Activated naive CD8-positive, alpha-beta T cell (primary cell): Measurements from ENCODE around the gene TULP1.
"Not testable (repeated sequence)": the region's sequence is repeated elsewhere in the genome, so short reads cannot be mapped to it uniquely, and the experiment has no call there.

Source experiments
- H3K27ac Mint-ChIP-seq: one replicate; pipeline ENCODE4 v1.8.0; 2021; ENCODE audit warnings: mixed read lengths
- H3K27me3 Mint-ChIP-seq: one replicate; pipeline ENCODE4 v1.8.0; 2021; ENCODE audit warnings: mixed read lengths
- H3K36me3 Mint-ChIP-seq: one replicate; pipeline ENCODE4 v1.8.0; 2021; ENCODE audit warnings: mixed read lengths
- H3K4me1 Mint-ChIP-seq: one replicate; pipeline ENCODE4 v1.8.0; 2021; ENCODE audit warnings: low read depth, mixed read lengths
- H3K4me3 Mint-ChIP-seq: one replicate; pipeline ENCODE4 v1.8.0; 2021; ENCODE audit warnings: mild to moderate bottlenecking, mixed read lengths
- H3K9me3 Mint-ChIP-seq: one replicate; pipeline ENCODE4 v1.8.0; 2021; ENCODE audit warnings: low read depth, mixed read lengths

Gene TULP1

GRCh38 chr6:35512740-35513139 lies at the start of gene TULP1:
TULP1 (minus strand) TSS chr6:35512896; CDS start chr6:35512858, 38 bp downstream.
- Mint-ChIP-seq H3K4me3 (no peak within 1 kb of the TSS), H3K9me3 (no peaks in the 10 kb centered on the region), H3K27me3 (peaks cover 2% of the 10 kb centered on the region), H3K36me3 (no peaks in the 10 kb centered on the region), H3K27ac (no peak within 1 kb of the TSS), H3K4me1 (peaks cover 3% of the 10 kb centered on the region)

GRCh38 chr6:35562060-35562459 lies 49.4 kb upstream of the TULP1 start:
- Mint-ChIP-seq H3K27me3 (no peaks in the 10 kb centered on the region), H3K9me3 (no peaks in the 10 kb centered on the region), H3K27ac (no peak overlapping the region), H3K36me3 (no peaks in the 10 kb centered on the region), H3K4me3 (no peak overlapping the region), H3K4me1 (peaks cover 5% of the 10 kb centered on the region)

GRCh38 chr6:35561113-35561512 lies 48.4 kb upstream of the TULP1 start:
- Mint-ChIP-seq H3K36me3 (no peaks in the 10 kb centered on the region), H3K4me3 (no peak overlapping the region), H3K27me3 (no peaks in the 10 kb centered on the region), H3K27ac (no peak overlapping the region), H3K9me3 (no peaks in the 10 kb centered on the region), H3K4me1 (no peaks in the 10 kb centered on the region)

- H3K4me3 Mint-ChIP-seq = no peak overlapping the region
- H3K27me3 Mint-ChIP-seq = no peaks in the 10 kb centered on the region
- no peak overlapping the region for H3K27ac Mint-ChIP-seq
- H3K36me3 Mint-ChIP-seq = no peaks in the 10 kb centered on the region
- no peaks in the 10 kb centered on the region for H3K4me1 Mint-ChIP-seq
- H3K9me3 Mint-ChIP-seq = no peaks in the 10 kb centered on the region
Measured at GRCh38 chr6:35558571-35558970, 45.9 kb upstream of the TULP1 start.

GRCh38 chr6:35557239-35557638 lies 44.5 kb upstream of the TULP1 start:
- Mint-ChIP-seq H3K27ac (no peak overlapping the region), H3K27me3 (no peaks in the 10 kb centered on the region), H3K4me3 (no peak overlapping the region), H3K36me3 (no peaks in the 10 kb centered on the region), H3K9me3 (no peaks in the 10 kb centered on the region), H3K4me1 (no peaks in the 10 kb centered on the region)

GRCh38 chr6:35554811-35555210 lies 42.1 kb upstream of the TULP1 start:
- H3K27ac Mint-ChIP-seq = no peak overlapping the region
- H3K36me3 Mint-ChIP-seq = peaks cover 3% of the 10 kb centered on the region
- no peak overlapping the region for H3K4me3 Mint-ChIP-seq
- no peaks in the 10 kb centered on the region for H3K27me3 Mint-ChIP-seq
- peaks cover 2% of the 10 kb centered on the region for H3K4me1 Mint-ChIP-seq
- H3K9me3 Mint-ChIP-seq = peaks cover 5% of the 10 kb centered on the region

- Mint-ChIP-seq H3K36me3 (peaks cover 3% of the 10 kb centered on the region), H3K27me3 (no peaks in the 10 kb centered on the region), H3K9me3 (peaks cover 5% of the 10 kb centered on the region), H3K27ac (no peak overlapping the region), H3K4me3 (no peak overlapping the region), H3K4me1 (peaks cover 2% of the 10 kb centered on the region)
Measured at GRCh38 chr6:35553315-35553714, 40.6 kb upstream of the TULP1 start.

GRCh38 chr6:35552285-35552917 lies 39.7 kb upstream of the TULP1 start:
- Mint-ChIP-seq H3K36me3 (peaks cover 3% of the 10 kb centered on the region), H3K9me3 (peaks cover 5% of the 10 kb centered on the region), H3K4me3 (no peak overlapping the region), H3K27ac (no peak overlapping the region), H3K27me3 (no peaks in the 10 kb centered on the region), H3K4me1 (peaks cover 2% of the 10 kb centered on the region)

- H3K36me3 Mint-ChIP-seq = peaks cover 3% of the 10 kb centered on the region
- no peak overlapping the region for H3K4me3 Mint-ChIP-seq
- H3K9me3 Mint-ChIP-seq = peaks cover 5% of the 10 kb centered on the region
- no peaks in the 10 kb centered on the region for H3K27me3 Mint-ChIP-seq
- no peak overlapping the region for H3K27ac Mint-ChIP-seq
- H3K4me1 Mint-ChIP-seq = peaks cover 2% of the 10 kb centered on the region
Measured at GRCh38 chr6:35550437-35550836, 37.7 kb upstream of the TULP1 start.

GRCh38 chr6:35547676-35548075 lies 35.0 kb upstream of the TULP1 start:
- Mint-ChIP-seq H3K9me3 (peaks cover 5% of the 10 kb centered on the region), H3K36me3 (peaks cover 3% of the 10 kb centered on the region), H3K27ac (no peak overlapping the region), H3K4me1 (peaks cover 2% of the 10 kb centered on the region), H3K27me3 (no peaks in the 10 kb centered on the region), H3K4me3 (no peak overlapping the region)

- Mint-ChIP-seq H3K27me3 (no peaks in the 10 kb centered on the region), H3K4me3 (no peak overlapping the region), H3K4me1 (no peaks in the 10 kb centered on the region), H3K36me3 (peaks cover 2% of the 10 kb centered on the region), H3K27ac (no peak overlapping the region), H3K9me3 (peaks cover 6% of the 10 kb centered on the region)
Measured at GRCh38 chr6:35544769-35545361, 32.2 kb upstream of the TULP1 start.

GRCh38 chr6:35543459-35544193 lies 30.9 kb upstream of the TULP1 start:
- Mint-ChIP-seq H3K4me3 (no peak overlapping the region), H3K4me1 (no peaks in the 10 kb centered on the region), H3K27me3 (no peaks in the 10 kb centered on the region), H3K36me3 (peaks cover 2% of the 10 kb centered on the region), H3K27ac (no peak overlapping the region), H3K9me3 (peaks cover 6% of the 10 kb centered on the region)

GRCh38 chr6:35541836-35542235 lies 29.1 kb upstream of the TULP1 start:
- peaks cover 2% of the 10 kb centered on the region for H3K36me3 Mint-ChIP-seq
- no peaks in the 10 kb centered on the region for H3K4me1 Mint-ChIP-seq
- peaks cover 6% of the 10 kb centered on the region for H3K9me3 Mint-ChIP-seq
- no peak overlapping the region for H3K27ac Mint-ChIP-seq
- H3K4me3 Mint-ChIP-seq = no peak overlapping the region
- no peaks in the 10 kb centered on the region for H3K27me3 Mint-ChIP-seq

- H3K27ac Mint-ChIP-seq = no peak overlapping the region
- H3K9me3 Mint-ChIP-seq = peaks cover 6% of the 10 kb centered on the region
- H3K4me3 Mint-ChIP-seq = no peak overlapping the region
- H3K27me3 Mint-ChIP-seq = peaks cover 2% of the 10 kb centered on the region
- H3K36me3 Mint-ChIP-seq = peaks cover 4% of the 10 kb centered on the region
- peaks cover 7% of the 10 kb centered on the region for H3K4me1 Mint-ChIP-seq
Measured at GRCh38 chr6:35539223-35539622, 26.5 kb upstream of the TULP1 start.

GRCh38 chr6:35535847-35536246 lies 23.2 kb upstream of the TULP1 start:
- not testable (repeated sequence) for H3K36me3 Mint-ChIP-seq, H3K4me1 Mint-ChIP-seq, H3K27ac Mint-ChIP-seq, H3K4me3 Mint-ChIP-seq, H3K27me3 Mint-ChIP-seq, H3K9me3 Mint-ChIP-seq
